GM19193 (cell line): ENCODE data around the gene GRAMD4.

Experiments used
- POLR2A ChIP-seq: IDR thresholded peaks from 4 replicates; pipeline ENCODE4 v1.6.1; 2011; ENCODE audit not compliant: insufficient read depth, insufficient read length; ENCODE audit errors: extremely low read depth

The GRAMD4 gene

DNA sequence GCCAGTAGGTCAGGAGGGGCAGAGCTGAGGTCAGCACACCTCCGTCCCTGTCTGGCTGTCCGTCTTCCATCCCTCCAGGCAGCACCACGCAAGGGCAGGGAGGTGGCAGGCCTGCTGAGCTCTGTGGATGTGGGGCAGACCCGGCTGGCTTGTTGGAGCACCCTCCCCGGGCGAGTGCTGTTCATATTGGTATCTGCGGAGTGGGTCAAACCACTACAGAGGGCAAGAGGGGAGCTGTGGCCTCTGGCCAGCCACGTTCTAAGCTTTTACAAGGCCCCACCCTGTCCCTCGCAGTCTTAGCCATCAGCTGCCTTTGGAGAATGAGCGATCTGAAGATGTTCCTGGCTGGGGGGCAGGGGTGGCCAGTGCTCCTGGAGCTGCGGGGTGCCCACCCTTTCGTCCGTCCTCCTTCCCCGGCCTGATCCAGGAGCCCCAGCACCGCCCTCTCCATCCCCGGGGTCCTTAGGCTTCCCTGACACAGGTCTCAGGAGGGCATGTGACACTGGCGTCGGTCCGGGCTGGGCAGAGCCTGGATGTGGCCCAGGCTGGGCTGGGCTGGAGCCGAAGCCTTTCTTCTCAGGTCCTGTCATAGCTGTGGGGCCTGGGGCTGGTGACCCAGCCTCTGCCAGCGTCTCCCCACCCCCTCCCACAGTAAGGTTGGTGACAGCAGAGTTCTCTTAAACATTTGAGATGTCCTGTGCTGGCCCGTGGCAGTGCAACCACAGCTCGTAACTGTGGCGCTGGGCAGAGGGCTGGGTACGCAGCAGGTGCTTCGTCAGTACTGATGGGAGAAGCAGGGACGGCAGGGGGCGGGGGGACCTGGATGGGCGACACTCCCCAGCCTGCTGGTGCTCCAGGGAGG, 31.7 kb upstream of the GRAMD4 start:
- TF ChIP-seq POLR2A, result no peak

DNA sequence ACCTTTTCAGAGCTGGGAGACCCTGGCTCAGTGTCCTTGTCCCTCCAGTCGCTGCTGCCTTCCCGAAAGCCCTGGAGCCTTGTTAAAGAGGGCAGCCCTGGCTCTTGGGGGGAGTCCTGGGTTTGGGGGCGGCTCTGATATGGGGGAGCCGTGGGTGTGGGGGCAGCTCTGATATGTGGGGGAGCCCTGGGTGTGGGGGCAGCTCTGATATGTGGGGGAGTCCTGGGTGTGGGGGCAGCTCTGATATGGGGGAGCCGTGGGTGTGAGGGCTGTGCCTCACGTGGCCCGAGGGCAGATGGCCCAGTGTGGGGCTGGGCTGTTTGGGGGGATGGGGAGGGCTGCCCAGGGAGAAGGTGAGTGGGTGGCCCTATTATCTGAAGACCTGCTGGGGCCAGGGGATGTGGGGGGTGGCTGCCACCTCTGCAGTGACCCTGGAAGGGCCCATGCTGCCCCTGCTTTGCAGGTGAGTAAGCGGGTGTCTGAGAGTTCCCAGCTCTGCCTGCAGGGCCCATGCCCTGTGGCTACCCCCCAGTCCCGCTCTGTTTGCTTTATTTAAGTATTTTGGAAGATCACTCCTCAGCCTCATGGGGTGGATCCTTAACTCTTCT, 30.9 kb upstream of the GRAMD4 start:
- TF ChIP-seq POLR2A, result no peak

DNA sequence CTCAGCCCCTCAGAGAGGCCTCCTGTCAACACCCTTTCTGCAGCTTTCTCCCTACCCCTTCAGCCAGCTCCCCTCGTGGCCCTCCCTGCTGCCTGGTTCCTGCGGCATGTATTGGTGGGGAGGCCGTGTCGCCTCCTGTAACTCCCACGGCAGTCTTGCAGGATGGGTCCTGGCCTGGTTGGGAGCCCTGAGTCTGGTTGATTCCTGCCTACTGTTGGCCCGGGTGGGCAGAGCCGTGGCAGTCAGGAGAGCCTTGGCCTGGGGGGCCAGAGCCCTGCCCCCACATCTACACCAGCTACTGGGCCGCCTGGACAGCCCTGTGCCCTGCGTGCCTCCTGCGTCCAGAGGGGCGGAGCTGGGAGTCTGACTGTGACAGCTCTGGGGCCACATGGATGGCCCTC, 30.3 kb upstream of the GRAMD4 start:
- no peak for TF ChIP-seq POLR2A

DNA sequence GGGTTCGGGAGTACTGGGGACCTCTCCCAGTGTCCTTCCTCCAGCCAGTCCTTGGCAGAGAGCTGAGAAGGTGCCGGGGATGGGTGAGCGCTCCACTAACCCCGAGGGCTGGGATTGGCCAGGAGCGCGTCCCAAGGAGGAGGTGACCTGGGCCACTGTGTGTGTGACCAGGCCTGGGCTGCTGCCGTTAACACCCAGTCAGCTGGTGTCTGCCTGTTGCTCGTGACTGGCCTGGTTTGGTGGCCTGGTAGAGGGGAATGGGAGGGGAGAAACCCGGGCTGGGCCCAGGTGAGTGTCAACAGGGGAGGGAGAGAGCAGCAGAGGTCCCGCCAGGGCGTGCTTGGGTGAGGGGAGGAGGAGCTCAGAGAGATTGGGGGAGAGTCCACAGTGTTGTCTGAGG, 29.9 kb upstream of the GRAMD4 start:
- TF ChIP-seq POLR2A, result no peak

DNA sequence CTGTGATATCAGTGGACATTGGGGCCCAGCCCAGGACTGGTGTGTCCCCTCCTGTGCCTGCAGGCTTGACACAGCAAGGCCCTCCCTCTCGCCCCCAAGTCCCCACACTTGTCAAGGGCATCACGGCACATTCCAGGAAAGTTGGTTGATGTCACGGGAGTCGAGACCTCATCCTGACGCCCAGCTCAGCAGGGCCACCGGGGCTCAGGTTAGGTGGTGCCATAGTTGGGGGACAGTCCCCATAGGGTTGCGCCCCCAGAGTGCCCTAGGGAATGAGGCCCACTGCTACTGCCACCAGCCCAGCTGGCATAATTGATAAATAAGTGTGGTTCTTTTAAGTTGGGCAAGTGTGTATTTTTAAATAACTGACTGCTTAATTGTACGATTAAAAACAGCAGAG, 28.3 kb upstream of the GRAMD4 start:
- TF ChIP-seq POLR2A, result no peak

DNA sequence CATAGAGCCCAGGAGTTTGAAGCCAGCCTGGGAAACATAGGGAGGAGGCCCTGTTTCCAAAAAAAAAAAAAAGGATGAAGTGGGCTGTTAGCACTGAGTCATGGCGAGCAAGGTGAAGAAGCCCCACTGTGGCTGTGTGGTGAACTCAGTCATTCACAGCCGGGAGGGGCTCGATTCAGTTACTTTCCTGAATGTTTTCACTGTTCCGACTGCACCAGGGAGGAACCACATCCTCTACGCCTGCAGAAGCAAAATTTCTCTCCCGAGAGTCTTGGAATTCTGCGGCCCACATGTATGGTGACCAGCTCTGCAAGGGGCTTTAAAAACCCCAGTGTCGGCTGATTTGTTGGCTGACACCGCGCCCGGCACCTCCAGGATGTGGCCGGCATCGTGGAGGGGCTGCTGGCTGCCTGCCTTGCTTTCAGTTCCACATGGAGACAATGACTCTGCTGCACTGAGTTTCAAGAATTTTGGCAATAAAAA, 27.8 kb upstream of the GRAMD4 start:
- peak; percentile 44 for TF ChIP-seq POLR2A

DNA sequence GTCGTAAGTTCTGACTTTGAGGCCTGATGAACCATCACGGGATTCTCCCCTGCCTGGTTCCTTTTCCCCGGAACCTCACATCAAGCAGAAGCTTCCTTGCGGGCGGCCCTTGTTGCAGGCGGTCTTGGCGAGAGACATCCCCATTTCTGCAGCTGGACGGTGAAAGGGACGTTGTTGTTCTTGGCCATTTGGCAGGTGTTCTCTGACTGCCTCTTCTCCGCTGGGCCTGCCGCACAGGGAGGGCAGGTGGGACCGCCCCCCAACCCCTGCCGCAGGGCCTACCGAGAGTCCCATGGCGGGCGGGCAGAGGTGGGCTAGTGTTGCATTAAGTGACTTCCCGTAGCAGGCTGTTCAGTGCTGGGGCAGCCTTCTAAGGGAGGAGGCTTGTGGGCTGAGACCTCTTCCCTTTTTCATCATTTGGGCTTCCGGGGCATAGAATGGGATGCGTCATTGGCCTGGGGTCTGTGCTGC, 26.9 kb upstream of the GRAMD4 start:
- TF ChIP-seq POLR2A, result no peak

DNA sequence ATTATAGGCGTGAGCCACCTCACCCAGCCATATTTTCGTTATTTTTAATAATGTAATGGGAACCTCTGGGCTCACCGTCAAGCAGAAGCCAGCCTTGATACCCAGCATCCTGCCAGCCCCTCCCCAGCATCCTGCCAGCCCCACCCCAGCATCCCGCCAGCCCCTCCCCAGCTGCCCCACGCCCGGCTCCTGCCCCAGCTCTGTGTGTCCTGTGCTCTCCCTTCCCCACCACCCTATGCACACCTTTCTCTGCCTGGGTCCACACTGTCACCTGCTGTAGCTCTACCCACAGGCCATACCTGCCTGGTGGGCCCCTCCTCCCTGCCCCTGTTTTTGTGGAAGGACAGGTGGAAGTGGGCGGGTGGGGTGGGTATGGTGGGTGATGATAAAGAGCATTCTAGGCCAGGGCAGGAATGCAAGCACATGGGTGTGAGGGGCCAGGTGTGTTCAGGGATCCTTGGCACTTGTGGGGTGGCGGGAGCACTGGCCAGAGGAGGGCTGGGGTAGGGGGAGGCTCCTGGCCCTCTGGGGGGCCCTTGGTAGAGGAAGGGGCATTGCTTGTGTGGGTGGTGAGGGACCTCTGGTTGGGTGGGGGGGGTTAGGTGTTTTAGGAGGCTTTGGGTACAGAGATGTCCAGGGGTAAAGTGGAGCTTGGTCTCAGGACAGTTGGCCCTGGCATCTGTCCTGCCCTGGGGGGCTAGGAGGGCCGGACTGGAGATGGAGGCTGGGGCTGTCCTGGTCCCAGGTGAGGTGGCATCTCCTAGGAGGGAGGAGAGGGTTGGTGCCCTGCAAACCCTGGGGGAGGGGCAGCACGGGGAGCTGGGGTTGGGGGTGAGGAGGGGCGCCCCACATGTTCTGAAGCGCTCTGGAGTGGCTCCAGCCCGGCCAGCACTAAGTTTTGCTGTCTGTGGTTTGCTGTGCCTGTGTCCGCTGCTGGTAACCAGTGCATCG, 25.9 kb upstream of the GRAMD4 start:
- no peak for TF ChIP-seq POLR2A

DNA sequence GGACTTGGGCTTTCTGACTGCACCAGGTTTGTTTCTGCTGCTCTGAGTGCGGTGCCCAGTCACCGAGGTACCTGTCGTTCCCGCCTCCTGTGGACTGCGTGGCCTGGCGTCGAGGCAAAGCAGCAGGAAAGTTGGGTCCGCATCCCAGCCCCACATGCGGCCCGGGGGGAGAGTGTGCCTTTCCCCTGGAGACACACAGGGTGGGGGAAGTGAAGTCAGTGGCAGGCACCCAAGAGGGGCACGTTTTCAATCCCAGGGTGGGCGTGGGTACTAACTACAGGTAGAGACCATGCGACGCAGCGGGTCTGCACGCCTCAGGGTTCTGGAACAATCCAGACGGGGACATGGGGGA, 25.3 kb upstream of the GRAMD4 start:
- TF ChIP-seq POLR2A, result no peak

DNA sequence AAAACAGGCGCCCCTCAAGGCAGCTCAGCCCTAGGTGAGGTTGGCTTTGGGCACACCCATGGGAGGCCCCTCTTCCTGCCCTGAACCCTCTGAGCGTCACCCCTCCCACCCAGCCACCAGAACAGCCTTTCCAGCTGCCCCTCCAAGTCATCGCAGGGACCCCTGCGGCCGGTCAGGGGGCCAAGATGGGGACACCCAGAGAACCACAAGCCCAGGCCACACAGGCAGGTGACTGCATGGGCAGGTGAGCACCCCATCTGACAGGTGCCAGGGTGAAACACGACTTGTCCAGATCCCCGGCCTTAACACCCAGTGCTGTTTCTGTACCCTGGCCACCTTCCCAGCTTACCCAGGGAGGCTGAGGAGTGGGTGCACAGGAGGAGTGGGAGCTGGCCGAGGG, 24.6 kb upstream of the GRAMD4 start:
- no peak for TF ChIP-seq POLR2A

DNA sequence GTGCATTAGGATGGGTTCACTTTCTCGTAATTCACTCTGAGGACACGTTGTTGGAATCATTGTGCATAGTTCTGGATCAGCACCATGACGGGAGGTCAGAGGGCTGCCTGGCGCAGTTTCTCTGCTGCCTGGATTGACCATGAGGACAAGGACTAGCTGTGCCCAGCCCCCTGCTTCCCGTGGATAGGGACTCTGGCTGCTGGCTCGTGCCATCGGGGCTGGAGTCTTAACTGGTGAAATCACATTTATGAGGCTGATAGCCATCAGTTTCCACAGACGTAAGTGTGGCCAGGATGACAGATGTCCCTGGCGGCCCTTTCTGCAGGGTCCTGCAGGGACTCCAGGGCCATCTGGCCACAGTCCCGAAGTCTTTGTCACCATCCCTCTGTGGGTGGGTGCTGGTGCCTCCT, 24.1 kb upstream of the GRAMD4 start:
- TF ChIP-seq POLR2A, result no peak

DNA sequence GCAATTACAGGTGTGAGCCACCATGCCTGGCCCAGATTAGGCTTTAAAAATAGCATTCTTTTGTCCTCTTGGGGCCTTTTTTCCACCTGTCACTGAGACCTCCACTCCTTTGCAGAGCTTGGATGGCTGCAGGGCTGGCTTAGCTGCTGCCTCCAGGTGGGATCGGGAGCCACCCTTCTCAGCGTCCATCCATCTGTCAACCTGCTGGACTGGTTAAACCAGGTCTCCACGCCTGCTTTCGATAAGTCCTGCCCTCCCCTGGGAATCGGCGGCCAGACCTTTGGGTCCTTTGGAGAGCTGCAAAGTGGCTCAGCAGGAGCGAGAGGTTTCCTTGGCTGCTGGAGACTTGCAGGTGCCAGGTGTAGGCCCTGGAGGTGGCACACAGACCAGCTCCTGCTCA, 23.4 kb upstream of the GRAMD4 start:
- TF ChIP-seq POLR2A, result no peak

DNA sequence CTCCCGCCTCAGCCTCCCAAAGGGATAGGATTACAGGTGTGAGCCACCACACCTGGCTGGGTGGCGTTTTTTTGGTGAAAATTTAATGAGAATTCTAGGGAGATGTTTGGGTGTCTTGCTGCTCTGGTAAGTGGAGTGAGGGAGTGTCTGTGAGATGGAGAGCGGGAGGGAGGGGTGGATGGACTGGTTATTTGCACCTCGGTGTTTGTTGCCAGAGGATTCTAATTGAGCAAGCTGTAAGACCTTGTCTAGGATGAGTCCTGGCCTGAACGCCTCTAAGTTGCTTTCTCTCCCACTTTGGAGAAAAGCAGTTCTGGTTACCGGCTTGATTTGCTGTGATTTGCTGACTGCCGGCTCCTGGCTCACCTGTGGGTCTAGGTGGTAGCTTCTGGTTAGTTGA, 22.0 kb upstream of the GRAMD4 start:
- no peak for TF ChIP-seq POLR2A

DNA sequence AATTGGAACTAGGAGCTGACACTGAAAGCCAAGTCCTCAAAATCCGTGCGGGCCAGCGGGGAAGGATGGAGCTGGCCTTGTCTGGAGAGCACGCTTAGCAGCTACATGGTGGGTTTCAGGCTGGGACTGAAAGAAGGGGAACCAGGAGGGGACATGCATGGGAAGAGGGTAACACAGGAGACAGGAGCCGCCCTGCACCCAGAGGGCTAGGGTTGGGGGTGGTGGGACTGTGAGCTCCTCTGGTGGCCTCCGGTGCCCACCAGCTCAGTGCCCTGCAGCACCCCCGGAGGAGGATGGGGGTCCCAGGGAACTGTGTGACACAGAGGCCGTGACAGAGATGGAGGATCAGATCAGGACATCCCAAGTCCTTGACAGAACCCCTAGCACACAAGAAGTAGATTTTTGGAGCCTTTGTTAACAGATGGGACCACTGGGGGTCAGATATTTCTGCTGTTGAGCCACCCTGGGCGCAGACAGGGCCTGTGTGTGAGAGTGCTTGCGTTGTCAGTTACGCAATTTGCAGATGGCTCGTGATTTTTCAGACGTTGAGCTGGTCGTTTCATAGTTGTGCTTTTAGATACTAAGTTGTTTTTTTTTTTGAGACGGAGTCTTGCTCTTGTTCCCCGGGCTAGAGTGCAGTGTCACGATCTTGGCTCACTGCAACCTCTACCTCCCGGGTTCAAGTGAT, 21.3 kb upstream of the GRAMD4 start:
- no peak for TF ChIP-seq POLR2A

DNA sequence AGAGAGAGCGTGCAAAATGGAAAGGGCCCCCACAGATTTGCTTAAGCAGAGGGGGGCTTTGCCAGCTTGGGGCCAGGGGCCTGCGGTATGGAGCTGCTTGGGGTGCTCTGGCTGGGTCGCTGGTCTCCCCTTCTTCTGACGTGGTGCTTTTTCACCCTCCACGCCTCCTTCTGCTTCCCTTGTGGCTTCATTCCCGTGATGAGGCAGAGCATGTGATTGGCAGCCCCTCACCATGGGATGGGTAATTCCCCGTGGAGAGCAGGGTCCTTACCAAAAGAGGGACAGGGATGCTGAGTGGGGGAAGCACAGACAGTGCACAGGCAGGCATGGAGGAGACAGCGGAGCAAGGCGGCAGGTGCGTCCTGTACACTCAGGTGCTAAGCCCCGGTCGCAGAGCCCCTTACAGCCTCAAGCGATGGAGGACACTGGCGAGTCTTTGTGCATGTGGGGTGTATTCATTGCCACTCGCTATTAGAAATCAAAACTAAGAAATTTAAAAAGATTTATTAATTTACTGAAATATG, 19.9 kb upstream of the GRAMD4 start:
- no peak for TF ChIP-seq POLR2A

DNA sequence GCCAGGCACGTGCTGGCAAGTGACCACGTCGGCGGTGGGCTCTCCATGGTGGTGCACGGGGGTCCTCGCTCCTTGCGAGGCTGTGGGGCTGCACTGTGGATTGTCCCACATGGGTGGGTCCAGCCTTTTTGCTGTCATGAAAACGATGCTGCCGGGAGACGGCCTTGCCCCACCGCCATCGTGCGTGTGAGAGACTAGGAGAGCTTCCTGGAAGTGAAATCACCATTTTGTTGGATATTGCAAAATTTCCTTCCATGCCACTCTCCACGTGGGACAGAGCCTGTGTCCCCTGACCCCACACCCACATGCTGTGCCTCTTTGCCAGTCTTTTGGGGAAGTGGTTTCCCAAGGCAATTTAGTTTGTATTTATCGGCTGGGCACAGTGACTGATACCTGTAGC, 18.2 kb upstream of the GRAMD4 start:
- TF ChIP-seq POLR2A, result no peak
